GM19324 (cell line): Measurements from ENCODE around the gene MAPK12.

Source experiments
- ATAC-seq: cut with Tn5 transposase; IDR thresholded peaks from one replicate; pipeline ENCODE4 v1.9.1; 2021; ENCODE audit warnings: mild to moderate bottlenecking, moderate library complexity; ENCODE audit not compliant: unreplicated experiment, low FRiP score

Gene MAPK12

DNA sequence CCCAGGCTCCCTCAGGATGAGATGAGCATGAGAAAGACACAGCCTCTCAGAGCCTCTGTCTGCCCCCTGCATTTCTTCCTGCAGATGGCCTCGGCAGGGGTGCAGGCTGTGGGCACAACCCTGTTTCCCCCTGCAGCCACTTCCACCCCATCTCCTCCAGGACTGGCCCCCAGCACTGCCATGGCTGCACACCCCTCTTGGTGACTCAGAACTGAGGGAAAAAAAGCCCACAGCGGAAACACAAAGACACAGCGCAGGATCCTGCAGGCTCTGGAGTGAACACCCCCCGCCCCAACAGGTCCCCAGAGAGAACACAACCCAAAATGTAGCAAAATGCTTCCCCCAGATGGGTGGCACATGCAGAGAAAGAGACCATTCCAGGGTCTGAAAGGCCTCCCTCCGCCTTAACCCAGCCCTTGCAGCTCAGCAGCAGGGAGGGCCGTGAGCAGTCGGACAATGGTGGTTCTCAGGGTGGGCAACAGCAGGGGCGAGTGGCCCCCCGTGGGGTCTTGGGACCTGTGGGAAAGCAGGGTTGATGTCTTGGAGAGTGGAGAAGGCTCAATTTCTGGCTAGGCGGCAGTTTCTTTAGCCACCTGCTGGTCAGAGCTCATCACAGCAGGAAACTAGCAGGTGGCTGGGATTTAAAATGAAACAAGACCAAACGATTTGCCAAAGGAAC lies 24.6 kb downstream of the MAPK12 start:
- no peak for ATAC-seq

GRCh38 chr22:50233223-50233622 lies 28.3 kb downstream of the MAPK12 start:
- no peak for ATAC-seq

DNA sequence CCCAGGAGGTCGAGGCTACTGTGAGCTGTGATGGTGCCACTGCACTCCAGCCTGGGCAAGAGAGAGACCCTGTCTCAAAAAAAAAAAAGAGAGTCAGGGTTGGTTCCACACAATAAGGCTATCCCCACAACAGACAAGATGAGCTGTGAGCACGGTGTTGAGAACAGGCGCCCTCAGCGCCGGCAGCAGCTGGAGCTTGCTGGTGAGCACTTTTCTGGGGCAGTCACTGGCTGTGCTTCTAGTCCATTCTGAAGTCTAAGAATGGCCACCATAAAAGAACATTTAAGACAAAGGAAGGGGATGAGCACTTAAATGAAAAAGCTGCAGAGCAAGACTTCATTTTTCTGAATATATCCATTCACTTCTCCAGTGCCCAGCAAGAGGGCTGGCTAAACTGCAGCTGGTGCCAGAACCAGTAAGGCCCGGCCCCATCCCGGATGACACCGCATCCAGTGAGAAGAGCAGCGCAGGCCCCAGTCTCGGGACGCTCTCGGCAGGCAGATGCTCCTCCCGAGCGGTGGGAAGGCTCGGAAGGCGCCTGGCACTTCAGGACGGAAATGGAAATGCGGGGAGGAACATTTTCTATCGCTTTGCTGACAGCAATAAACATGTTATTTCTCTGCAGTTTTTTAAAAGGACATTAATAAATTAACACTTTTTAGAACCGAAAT lies 28.9 kb downstream of the MAPK12 start:
- no peak for ATAC-seq

DNA sequence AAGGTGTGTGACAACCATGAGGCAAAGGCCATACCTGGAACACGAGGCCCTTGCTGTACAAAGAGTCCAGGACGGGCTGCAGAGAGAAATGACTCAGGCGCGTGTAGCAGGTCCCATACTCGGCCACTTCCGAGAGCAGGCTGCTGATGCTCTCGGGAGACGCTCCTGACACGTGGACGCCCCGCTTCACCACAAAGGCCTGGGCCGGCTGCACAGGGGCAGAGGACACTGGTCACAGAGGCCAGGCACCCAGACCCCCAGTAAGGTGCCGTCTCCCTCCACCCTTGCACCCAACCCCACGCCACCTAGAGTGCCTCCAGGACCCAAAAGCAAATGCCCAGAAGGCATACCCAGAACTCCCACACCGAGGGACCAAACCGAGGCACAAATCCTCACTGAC lies 32.1 kb downstream of the MAPK12 start:
- ATAC-seq: no peak

GRCh38 chr22:50228366-50228765 lies 33.1 kb downstream of the MAPK12 start:
- ATAC-seq: no peak

DNA sequence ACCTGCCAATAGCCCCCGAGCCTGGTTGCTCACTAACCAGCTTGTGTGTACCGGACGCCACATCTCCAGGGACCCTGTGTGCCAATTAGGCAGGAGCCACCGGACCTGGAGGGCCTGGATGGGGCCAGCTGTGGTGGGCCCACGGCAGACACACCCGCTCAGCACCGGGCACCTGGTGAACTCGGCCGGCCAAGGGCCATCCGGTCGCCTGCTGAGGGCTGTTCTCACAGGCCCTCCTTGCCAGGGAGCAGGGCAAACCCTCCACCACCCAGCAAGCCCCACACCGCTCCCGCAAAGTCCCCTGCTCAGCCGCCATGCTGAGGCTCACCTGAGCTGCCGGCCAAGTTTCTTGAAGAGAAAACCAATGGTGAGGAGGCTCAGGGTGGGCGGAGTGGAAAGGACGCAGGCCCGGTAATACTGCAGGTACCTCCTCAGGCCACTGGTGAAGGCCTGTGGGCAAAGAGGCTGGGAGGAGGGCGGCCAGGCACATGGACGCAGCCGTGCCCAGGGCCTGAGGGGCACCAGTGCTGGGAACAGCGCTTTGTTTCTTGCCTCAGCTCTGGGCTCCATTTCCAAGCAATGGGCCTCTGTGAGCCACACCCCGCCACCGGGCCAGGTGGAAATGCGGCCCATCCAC lies 33.8 kb downstream of the MAPK12 start:
- no peak for ATAC-seq

DNA sequence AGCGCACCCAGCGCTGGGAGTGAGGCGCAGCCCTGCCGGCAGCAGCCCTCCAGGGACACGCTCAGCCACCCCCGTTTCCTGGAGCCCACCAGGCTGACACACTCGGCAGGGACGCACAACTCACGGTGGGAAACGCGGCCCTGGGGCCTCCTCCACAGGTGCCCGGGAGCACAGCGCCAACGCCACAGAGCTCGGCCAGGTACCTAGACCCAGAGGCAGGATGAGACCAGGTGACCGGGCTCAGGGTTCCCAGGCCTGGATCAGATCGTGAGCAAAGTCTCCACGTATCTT lies 34.7 kb downstream of the MAPK12 start:
- ATAC-seq: no peak

- ATAC-seq: no peak
Observed at GRCh38 chr22:50226063-50226874, 35.2 kb downstream of the MAPK12 start.

- no peak for ATAC-seq
Observed at GRCh38 chr22:50225200-50225969, 36.1 kb downstream of the MAPK12 start.

GRCh38 chr22:50224071-50224470 lies 37.4 kb downstream of the MAPK12 start:
- no peak for ATAC-seq

DNA sequence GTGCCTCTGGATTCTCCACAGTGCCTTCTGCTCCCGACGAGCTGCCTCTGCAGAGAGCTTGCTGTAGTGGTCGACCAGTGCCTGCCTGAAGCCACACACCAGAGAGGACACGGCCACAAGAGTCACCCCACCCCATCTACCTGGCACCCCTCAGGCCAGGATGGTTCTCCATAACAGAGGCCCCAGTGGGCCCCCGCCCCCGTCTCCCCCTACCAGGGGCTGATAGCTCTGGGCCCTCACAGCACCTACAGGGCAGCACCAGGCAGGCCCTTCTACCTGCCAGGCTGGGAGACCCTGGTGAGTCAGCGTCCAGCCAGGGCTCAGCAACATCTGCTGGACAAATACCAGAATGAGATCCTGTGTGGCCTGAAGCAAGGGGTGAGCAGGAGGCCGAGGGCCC lies 39.0 kb downstream of the MAPK12 start:
- ATAC-seq: no peak

- no peak for ATAC-seq
Observed at GRCh38 chr22:50221410-50222300, 39.8 kb downstream of the MAPK12 start.

- no peak for ATAC-seq
Observed at GRCh38 chr22:50220603-50221409, 40.7 kb downstream of the MAPK12 start.

DNA sequence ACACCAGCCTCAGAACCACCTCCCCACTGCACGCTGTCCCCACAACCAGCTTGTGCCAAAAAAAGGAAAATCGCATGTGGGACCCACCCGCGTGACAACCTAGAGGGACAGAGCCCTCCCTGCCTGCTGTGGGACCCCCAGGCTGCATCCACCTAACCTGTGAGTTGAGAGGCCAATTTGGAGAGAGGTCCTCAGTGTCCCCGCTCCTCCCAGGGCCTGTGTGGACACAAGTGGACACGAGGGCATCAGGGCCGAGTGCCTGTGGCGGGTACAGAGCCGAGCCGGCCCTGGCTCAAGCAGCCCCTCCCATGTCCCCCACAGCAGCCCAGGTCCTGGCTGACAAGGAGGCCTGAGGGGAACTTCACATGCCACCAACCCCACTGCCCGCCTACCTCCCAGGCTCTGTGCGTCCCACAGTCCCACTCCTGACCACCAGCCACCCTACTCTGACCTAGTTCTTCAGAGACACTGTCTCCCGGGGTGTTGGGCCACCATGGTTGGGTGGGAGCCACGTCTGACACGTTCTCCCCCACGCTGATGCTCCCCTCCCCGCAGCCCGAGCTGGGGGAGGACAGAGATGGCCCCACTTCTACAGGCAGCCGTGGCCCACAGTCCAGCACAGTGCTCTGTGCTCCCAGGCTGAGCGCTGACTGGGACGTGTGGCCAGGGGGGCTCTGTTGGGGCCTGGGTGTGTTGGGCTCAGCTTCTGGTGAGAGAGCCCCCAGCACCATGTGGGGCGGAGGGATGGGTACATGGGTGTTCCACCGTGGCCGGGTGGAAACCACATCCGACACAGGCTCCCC lies 41.5 kb downstream of the MAPK12 start:
- ATAC-seq: no peak

DNA sequence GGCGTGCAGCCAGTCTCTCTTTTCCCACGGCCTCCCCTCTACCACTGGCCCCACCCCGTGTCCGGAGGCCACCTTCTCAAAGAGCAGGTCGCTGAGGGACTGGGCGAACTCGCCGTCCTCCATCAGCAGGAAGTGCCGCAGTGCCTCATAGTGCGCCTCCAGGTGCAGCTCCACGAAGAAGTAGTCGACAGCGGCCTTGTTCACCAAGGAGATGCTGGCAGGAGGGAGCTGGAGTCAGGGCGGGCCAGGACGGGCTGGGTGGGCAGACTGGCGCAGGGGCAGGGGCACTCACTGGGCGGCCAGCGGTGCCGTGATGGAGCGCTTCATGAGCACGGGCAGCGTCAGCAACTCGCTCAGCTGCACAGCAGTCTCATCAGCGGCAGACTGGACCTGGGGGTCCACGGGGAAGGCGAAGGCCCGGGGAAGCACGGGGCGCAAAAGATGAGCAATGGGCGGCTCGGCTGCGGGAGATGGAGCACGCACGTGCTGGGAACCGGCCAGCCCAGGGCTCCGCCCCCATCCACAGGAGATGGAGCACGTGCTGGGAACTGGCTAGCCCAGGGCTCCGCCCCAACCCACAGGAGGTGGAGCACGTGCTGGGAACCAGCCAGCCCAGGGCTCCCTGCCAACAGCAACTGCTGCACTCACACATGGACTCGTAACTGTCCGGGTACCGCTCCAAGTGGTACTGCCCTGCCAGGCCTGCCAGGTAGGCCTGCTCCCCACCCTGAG lies 42.3 kb downstream of the MAPK12 start:
- ATAC-seq: no peak

DNA sequence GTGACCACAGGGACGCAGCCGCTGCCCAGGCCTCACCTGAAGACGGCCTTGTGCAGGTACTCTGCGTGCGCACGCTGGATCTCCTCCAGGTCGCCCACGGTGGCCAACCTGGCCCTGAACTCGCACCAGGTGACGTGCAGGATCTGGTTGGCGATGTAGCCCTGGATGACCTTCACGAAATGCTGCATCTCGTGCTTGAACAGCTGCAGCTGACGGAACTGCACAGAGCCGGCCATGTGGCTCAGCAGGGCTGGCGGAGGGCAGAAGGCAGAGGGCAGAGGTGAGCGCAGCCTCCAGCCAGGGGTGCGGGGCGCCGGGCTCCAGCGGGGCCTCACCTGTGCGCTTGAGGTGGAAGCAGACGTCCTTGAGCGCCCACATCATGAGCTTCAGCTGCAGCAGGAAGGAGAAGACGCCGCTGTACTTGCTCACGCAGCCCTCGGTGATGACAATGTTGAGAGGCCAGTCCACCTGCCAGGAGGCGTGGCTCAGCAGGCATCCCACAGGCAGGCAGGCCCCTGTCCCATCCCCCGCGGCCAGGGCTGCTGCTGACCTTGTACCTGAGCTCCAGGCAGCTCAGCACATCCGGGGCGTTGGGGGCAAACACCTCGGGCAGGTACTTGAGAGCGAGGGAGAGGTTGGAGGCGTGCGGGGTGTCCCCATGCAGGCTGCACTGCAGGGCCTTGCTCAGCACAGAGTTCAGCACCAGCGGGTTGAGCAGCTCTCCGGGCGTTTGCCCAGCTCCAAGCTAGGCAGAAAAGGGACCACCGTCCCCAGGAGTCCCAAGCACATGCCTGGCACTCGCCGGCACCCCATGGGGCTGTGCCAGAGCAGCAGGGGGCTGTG lies 43.1 kb downstream of the MAPK12 start:
- ATAC-seq: no peak
